ENCODE results near the gene TRAPPC2B.

Gene TRAPPC2B

DNA sequence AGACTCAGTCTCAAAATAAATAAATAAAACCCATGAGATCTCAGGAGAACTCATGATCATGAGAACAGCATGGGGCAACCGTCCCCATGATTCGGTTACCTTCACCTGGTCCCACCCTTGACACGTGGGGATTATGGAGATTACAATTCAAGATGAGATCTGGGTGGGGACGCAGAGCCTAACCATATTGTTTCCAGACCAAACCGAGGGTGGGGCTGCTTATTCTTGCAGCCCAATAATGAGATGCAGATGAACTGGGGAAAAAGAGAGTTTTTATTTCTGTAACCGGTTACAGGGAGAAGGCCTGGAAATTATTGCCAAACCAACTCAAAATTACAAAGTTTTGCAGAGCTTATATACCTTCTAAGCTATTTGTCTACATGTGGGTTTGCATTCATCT is 12.8 kb downstream of the TRAPPC2B start:
- no peak for DNase-seq

- no peak for DNase-seq
These were observed 14.3 kb downstream of the TRAPPC2B start for GRCh38 chr19:57377498-57378146.

GRCh38 chr19:57380923-57381322 is 17.6 kb downstream of the TRAPPC2B start:
- DNase-seq = no peak

GRCh38 chr19:57382806-57383488 is 19.6 kb downstream of the TRAPPC2B start:
- no peak for DNase-seq

DNA sequence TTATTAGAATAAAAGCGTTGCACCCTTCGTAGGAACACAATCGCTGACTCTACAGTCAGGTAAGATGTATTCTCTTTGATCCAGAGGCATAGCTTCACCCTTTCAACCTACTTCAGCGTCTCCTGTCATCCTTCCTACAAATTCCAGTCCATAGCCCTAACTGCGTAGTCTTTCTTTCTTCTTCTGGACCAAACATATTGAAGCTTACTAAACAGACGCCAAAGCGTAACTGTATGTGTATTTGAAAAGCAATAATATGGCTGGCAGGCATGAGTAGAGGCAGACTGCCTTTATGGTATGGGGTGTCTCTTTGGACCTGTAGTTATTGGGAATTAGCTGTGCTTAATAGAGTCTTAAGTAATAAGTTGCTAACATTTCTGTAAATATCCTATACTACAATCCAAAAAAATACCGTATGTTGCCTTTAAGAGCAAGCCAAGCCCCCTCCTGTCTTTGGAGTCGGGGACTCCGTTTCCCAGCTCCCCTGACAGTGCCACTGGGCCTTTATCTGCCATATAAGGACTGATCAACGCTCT is 25.9 kb downstream of the TRAPPC2B start:
- no peak for DNase-seq

- peak; percentile 98 for DNase-seq
These were observed 26.6 kb downstream of the TRAPPC2B start, which contains the start of gene ZNF548 for GRCh38 chr19:57389730-57390598. Gene ZNF548, plus strand, starts transcription at chr19:57389854. Its CDS starts 246 bp downstream, at chr19:57390100.

DNA sequence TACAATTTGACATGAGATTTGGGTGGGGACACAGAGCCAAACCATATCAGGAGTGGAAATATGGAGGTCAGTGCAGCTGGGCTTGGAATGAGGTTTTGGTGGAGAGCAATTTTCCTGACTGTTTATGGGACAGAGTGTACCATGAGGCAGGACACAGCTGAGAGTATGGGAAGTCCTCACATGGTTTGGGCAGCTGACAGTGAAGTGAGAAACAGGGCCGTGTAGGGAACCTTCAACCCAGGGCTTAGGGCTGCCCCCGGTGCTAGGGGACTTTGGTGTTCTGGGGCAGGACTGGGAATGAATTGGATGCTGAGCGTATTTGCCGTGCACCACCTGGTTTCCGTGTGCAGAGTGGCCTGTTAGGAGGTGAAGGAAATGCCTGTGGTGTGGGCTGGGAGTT is 32.4 kb downstream of the TRAPPC2B start:
- no peak for DNase-seq

DNA sequence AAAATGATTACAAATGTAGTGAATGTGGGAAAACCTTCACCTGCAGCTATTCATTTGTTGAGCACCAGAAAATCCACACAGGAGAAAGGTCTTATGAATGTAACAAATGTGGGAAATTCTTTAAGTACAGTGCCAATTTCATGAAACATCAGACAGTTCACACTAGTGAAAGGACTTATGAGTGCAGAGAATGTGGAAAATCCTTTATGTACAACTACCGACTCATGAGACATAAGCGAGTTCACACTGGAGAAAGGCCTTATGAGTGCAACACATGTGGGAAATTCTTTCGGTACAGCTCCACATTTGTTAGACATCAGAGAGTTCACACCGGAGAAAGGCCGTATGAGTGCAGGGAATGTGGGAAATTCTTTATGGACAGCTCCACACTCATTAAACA is 35.5 kb downstream of the TRAPPC2B start:
- no peak for DNase-seq

DNA sequence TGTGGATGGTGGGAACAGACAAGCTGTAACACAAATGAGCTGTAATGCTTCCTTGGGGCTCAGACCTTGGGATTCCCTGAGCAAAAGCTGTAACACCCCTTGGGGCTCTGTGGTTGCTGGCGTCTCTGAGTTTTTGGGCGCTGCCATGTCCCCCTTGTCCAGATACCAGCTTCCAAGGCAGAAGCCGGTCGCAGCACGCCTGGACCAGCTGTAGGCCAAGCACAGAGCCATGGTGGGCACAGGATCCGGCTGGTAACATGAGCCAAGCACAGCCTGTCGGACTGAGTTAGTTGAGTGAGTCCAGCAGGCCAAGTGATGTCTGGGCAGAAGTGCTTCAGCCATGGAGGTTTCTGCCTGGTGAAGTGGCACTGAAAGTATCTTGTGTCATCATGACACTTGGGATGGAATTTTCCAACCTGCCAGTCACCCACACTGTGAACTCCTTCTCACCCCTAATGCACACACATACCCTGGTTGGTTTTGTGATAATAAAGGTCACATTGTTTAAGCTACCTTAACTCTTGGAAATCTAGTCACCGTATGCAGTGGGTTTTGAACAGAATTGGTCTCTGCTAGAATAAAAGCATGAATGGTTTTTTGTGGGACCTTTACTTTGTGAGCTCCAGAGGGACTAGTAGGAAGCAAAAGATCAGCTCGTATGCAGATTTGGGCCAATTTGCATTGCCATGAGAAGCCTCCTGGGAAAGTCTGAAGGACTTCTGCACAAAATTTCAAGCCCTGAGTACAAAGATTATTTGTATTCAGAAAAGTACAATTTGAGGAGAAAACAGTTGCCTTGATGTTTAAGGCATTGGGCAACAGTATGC is 40.6 kb downstream of the TRAPPC2B start:
- DNase-seq = no peak

GRCh38 chr19:57406516-57407123 is 43.3 kb downstream of the TRAPPC2B start:
- DNase-seq = peak; percentile 84

DNA sequence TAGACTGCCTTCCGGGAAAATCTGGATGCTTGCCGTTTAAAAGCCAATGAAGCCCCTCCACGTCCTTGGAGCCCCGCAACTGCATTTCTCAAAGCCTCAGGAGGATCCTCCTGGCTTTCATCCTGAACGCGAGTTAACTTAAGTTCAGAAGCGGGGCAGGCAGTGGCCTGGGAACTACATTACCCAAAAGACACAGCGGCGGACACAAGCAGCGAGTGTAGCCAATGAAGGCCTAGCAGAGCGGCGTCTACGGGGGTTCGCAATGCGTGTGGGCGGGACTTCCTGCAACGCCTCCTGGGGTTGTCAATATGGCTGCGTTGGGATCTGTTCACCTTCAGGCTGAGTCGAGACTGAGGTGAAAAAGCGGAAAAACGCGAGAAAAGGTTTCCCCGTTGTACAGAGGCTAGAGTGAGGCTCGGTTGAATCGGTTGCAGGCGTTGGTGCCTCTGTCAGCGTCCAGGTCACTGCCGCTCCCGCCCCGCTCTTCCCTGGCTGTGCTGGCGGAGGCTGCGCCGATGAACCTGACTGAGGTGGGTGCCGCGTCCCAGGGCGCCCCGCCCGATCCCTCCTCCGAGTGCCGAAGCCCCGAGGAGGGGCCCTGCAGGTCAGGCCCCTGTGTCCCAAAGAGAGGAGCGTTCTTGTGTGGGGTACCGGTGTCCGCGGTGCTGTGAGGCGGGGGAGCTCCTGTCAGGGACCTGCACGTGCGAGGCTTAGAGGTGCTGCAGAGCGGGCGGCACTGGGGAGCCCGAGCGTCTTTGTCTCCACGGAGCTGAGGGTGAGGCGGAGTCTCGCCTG is 47.7 kb downstream of the TRAPPC2B start, which contains the start of gene ZNF17:
TSS of gene ZNF17 (plus strand) at position 285 of the 795 bp plus-strand sequence. CDS start 2,455 bp downstream, outside the sequence.
- peak; percentile 92 for DNase-seq
